GM18499 (cell line): ENCODE results near the gene PDK2.

Source experiments
- ATAC-seq: cut with Tn5 transposase; IDR thresholded peaks from one replicate; pipeline ENCODE4 v1.9.1; 2021; ENCODE audit warnings: moderate number of reproducible peaks; ENCODE audit not compliant: insufficient read depth, unreplicated experiment

Gene PDK2

GRCh38 chr17:50113624-50114320, 18.6 kb downstream of the PDK2 start:
- no peak for ATAC-seq

GRCh38 chr17:50114401-50114800, 19.2 kb downstream of the PDK2 start:
- no peak for ATAC-seq

DNA sequence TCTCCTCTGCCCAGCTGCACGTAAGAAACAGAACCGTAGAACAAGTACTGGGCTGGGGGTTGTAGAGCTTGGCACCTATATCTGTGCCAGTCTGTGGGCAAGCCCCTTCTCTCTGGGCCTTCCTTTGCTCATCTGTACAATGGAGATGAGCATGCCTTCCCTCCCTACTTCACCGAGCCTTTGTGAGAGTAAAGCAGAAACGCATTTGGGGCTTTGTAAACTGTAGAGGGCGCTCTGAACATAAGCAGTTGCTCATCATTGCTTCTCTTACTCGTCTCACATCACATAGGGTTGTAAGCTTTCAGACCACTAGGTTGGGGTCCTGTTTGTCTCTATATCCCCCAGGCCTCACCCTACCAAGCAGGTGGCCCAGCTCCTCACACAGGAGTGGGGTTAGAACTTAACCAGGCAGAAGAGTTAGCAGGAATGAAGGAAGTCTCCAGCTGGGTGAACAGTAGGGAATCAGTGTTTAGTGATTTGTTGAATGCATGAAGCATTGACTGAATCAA, 19.8 kb downstream of the PDK2 start:
- ATAC-seq, result no peak

DNA sequence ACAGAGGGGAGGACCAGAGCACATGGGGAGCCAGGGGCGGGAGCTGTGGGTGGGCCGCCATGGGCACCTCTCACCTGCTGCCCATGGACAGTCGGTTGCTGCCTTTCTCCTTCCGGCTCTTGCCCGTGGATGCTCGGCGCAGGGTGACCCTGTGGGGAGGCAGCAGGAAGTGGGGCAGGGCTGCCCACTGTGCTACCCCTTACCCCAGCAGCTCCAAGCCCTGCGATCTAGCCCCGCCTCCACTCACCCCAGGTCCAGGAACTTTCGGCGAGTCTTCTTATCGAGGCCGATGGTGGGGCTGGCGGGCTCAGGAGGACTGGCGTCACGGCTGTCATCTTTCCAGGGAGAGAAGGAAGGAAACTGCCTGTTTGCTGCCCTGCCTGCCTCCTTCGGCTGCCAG, 20.6 kb downstream of the PDK2 start:
- no peak for ATAC-seq

- no peak for ATAC-seq
Measured at GRCh38 chr17:50117202-50118051, 22.3 kb downstream of the PDK2 start.

- no peak for ATAC-seq
Measured at GRCh38 chr17:50118076-50118827, 23.1 kb downstream of the PDK2 start.

DNA sequence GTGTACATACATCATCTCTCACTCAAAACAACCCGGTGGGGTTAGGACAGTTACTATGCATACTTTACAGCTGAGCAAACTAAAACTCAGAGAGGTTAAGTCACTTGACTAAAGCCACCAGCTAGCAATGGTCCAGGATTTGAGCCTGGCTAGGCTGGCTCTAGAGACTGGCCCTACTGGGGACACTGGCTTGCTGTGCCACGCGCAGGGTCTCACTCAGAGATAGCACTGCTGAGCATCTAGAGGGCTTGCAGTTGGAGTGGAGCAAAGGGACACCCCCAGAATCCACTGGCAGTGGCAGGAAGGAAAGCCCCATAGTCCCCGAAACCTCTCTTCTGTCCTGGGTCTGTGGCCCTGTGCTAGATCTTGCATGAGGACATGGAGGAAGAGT, 23.7 kb downstream of the PDK2 start:
- ATAC-seq, result no peak

- no peak for ATAC-seq
Measured at GRCh38 chr17:50120475-50121253, 25.5 kb downstream of the PDK2 start.

- ATAC-seq, result no peak
Measured at GRCh38 chr17:50122945-50123344, 27.8 kb downstream of the PDK2 start.

GRCh38 chr17:50123649-50124349, 28.6 kb downstream of the PDK2 start:
- ATAC-seq, result no peak

- no peak for ATAC-seq
Measured at GRCh38 chr17:50125420-50125997, 30.4 kb downstream of the PDK2 start.

GRCh38 chr17:50127697-50128361, 32.7 kb downstream of the PDK2 start:
- ATAC-seq, result no peak

DNA sequence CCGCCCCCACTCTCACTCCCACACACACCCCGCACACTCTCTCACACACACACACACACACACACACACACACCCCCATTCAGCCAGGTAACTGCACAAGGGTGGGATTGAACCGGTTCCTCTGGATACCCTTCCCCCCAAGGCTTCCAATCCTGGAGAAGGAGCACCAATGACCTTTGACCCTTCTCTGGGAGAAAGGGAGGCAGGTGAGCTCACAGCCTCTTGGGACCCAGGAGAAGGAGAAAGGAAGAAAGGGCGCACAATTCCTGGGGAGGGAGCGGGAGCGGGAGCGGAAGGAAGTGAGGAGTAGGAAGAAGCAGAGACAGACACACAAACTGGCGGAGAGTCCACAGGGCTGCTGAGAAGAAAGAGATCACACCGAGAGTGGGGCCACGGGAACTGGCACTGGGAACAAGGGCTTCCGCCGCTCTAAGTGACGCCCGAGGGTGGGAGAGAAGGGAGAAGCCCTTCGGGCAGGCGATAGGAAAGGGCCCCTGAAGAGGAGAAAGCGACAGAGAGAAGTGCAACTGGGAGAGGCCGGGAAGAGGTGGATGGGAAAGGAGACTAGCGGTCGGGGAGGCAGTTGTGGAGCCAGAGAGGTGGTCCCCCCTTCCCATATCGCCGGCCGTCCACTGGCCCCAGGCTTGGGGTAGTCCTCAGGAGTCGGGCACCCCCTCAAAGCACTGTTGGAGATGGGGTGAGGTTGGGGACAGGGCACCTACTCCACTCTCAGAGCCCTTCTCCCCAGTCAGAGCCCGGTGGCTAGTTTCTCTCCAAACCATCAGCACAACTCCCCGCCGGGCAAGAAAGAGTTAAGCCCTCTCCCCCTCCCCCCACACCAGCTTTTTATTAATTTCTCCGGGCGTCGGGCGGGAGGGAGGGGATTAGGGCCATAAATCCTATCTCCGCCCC, 33.5 kb downstream of the PDK2 start:
- ATAC-seq, result no peak

GRCh38 chr17:50129353-50129727, 34.2 kb downstream of the PDK2 start:
- ATAC-seq, result no peak

DNA sequence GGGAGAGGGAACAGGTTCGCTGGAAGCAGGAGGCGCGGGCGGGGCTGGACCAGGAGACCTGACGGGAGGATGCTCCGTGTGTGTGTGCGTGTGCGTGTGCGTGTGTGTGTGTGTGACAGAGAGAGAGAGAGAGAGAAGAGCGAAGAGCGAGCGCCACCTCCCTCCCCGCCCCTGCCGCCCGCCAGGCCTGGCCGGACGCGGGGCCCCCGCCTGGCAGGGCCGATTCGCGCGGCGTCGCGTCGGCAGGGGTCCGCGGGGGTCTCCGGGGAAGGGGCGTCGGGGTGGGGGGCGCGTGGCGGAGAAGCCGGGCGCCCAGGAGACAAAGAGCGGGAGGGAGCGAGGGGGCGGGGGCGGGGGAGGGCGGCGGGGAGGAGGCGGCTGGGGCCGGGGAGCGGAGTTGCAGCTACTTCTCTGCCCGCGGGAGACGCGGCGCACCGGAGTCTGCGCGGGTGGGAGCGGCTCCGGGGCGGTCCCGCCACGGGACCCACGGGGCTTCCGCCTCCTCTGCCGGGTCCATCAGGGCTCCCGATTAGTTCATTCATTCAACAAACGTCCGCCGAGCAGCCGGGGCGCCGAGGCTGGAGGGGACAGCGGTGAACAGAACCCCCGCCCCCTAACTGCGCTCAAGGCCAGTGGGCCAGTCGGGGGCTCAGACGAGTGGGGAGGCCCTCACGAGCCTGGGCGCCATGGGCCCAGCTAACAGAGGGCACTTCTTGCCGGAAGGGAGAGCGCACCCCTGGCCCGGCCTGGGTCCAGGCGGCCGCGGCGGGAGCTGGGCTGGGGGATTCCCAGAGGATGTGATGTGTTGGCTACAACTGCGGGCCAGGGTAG, 34.8 kb downstream of the PDK2 start, which contains the start of gene SAMD14:
TSS of gene SAMD14 (minus strand) at position 433 of the 831 bp plus-strand sequence. CDS start 5,201 bp downstream, outside the sequence.
- no peak for ATAC-seq

DNA sequence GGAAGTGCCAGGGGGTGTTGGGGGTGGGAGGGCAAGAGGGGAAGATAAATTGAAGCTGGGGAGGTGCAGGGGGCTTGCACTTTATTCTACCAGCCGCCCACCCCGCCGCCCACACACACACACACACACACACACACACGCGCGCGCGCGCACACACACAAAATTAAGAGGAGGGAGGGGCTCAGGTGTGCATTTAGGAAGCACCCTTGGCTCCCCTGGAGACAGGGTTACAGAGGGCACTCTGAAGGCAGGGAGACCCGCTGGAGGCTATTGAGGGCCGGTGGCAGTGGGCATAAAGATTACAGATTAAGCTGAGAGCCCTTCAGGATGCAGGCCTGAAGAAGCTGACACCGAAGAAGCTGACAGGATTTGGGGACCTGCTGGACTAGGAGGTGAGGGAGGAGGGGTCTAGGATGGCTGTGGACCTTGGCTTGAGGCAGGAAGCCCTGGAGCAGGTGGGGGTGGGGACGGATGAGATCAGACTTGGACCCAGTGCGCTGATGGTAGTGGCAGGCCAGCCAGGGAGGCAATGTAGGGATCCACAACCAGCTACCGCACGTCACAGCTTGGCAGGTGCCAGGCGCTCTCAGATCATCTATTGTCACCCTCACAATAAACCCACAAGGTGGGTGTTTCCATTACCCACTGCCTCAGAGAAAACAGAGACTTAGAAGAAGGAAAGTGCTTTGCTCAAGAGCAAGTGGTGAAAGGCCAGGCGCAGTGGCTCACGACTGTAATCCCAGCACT, 35.6 kb downstream of the PDK2 start:
- no peak for ATAC-seq
